Activated T-cell treated with anti-CD3 and anti-CD28 coated beads, Interleukin-2, amount 50 U/mL, for 24 hours (primary cell): ENCODE measurements around the gene METTL26.
A peak's percentile ranks its signal among the peaks of the same experiment; 100 is the strongest.

Source experiments
- DNase-seq: peaks from one replicate; pipeline ENCODE4 v3.0.0-alpha.2; 2020
- H3K27ac Mint-ChIP-seq: 2 replicates; pipeline ENCODE4 v1.8.0; 2020; ENCODE audit warnings: mild to moderate bottlenecking, mixed read lengths
- H3K27me3 Mint-ChIP-seq: 2 replicates; pipeline ENCODE4 v1.8.0; 2020; ENCODE audit warnings: mixed read lengths
- H3K36me3 Mint-ChIP-seq: 2 replicates; pipeline ENCODE4 v1.8.0; 2020; ENCODE audit warnings: low read depth, mixed read lengths
- H3K4me1 Mint-ChIP-seq: 2 replicates; pipeline ENCODE4 v1.8.0; 2020; ENCODE audit warnings: low read depth, mixed read lengths
- H3K4me3 Mint-ChIP-seq: 2 replicates; pipeline ENCODE4 v1.8.0; 2020; ENCODE audit warnings: mild to moderate bottlenecking, moderate library complexity, mixed read lengths
- H3K9me3 Mint-ChIP-seq: 2 replicates; pipeline ENCODE4 v1.8.0; 2020; ENCODE audit warnings: mixed read lengths

The METTL26 gene

GRCh38 chr16:669666-670065 is 33.6 kb upstream of the METTL26 start:
- Mint-ChIP-seq H3K4me3 (peak overlapping the region; percentile 82), H3K27ac (peak overlapping the region; percentile 75), H3K9me3 (no peaks in the 10 kb centered on the region), H3K27me3 (no peaks in the 10 kb centered on the region), H3K4me1 (peaks cover 18% of the 10 kb centered on the region), H3K36me3 (peaks cover 63% of the 10 kb centered on the region)
- DNase-seq = no peak

DNA sequence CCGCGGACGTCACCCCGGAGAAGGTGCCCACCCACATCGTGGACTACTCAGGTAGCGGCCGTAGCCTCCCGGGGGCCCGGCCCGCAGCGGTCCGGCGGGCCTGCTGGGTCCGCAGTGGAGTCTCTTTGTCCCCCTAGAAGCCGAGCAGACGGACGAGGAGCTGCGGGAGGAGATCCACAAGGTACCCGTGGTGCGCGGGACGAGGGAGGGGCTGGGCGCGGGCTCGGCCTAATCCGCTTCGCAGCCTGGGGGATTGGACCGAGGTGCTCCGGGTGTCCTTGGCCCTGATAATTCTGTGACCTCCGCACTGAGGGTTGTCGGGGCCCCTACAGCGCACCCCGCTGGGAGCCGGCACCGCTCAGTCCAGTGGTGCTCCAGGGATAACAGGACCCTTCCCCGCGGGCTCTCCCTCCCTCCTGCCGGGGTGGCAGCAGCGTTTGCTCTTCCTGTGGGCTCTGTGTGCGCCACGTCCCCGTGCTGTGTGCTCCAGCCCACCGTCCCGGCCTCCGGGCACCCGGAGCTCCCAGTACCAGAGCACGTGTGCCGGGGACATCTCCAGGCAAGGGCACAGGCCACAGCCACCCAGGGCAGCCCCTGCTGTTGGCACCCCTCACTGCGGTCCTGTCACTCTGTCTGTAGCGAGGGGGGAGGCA is 32.5 kb upstream of the METTL26 start:
- Mint-ChIP-seq H3K4me1 (peaks cover 18% of the 10 kb centered on the region), H3K9me3 (no peaks in the 10 kb centered on the region), H3K4me3 (peak overlapping the region; percentile 82), H3K36me3 (peaks cover 60% of the 10 kb centered on the region), H3K27ac (peak overlapping the region; percentile 68), H3K27me3 (no peaks in the 10 kb centered on the region)
- DNase-seq = peak; percentile 50

- Mint-ChIP-seq H3K9me3 (no peaks in the 10 kb centered on the region), H3K27me3 (no peaks in the 10 kb centered on the region), H3K27ac (peak within 1 kb of the TSS; percentile 88), H3K4me1 (peaks cover 18% of the 10 kb centered on the region), H3K4me3 (peak within 1 kb of the TSS; percentile 82), H3K36me3 (peaks cover 60% of the 10 kb centered on the region)
- DNase-seq = peak; percentile 97
Observed at GRCh38 chr16:667780-668518, 31.8 kb upstream of the METTL26 start, which contains the start of gene RHOT2. TSS of gene RHOT2 (plus strand) at chr16:668132. CDS start at chr16:668200, 68 bp downstream.

- no peaks in the 10 kb centered on the region for H3K9me3 Mint-ChIP-seq
- H3K4me3 Mint-ChIP-seq = peak overlapping the region; percentile 82
- H3K4me1 Mint-ChIP-seq = peaks cover 18% of the 10 kb centered on the region
- peak overlapping the region; percentile 88 for H3K27ac Mint-ChIP-seq
- DNase-seq = no peak
- no peaks in the 10 kb centered on the region for H3K27me3 Mint-ChIP-seq
- peaks cover 62% of the 10 kb centered on the region for H3K36me3 Mint-ChIP-seq
Observed at GRCh38 chr16:667113-667779, 31.1 kb upstream of the METTL26 start.

- H3K27me3 Mint-ChIP-seq = no peaks in the 10 kb centered on the region
- no peaks in the 10 kb centered on the region for H3K9me3 Mint-ChIP-seq
- no peak overlapping the region for H3K4me3 Mint-ChIP-seq
- H3K27ac Mint-ChIP-seq = no peak overlapping the region
- peaks cover 60% of the 10 kb centered on the region for H3K36me3 Mint-ChIP-seq
- H3K4me1 Mint-ChIP-seq = peaks cover 18% of the 10 kb centered on the region
- no peak for DNase-seq
Observed at GRCh38 chr16:666572-666971, 30.5 kb upstream of the METTL26 start.

DNA sequence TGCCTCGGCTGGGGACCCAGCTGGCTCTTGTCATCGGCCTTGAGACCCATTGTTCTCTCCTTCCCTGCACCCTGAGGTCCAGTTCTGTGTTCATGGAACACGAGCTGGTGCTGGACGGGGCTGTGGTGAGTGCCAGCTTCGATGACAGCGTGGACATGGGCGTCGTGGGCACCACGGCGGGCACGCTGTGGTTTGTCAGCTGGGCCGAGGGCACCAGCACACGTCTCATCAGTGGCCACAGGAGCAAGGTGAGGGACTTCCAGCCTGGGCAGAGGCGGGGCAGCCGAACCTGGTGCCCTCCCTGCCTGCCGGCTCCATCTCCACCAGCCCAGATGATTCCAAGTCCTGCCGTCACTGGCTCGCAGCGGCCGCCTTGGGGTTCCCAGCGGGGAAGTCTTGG is 26.5 kb upstream of the METTL26 start:
- no peak for DNase-seq

GRCh38 chr16:662095-662494 is 26.0 kb upstream of the METTL26 start:
- Mint-ChIP-seq H3K27ac (no peak overlapping the region), H3K36me3 (peaks cover 40% of the 10 kb centered on the region)

More for the DNA sequence above, 26.5 kb upstream of the METTL26 start:
- no peaks in the 10 kb centered on the region for H3K27me3 Mint-ChIP-seq
- peaks cover 13% of the 10 kb centered on the region for H3K4me1 Mint-ChIP-seq
- H3K36me3 Mint-ChIP-seq = peaks cover 44% of the 10 kb centered on the region
- H3K27ac Mint-ChIP-seq = no peak overlapping the region
- no peaks in the 10 kb centered on the region for H3K9me3 Mint-ChIP-seq
- no peak overlapping the region for H3K4me3 Mint-ChIP-seq

DNA sequence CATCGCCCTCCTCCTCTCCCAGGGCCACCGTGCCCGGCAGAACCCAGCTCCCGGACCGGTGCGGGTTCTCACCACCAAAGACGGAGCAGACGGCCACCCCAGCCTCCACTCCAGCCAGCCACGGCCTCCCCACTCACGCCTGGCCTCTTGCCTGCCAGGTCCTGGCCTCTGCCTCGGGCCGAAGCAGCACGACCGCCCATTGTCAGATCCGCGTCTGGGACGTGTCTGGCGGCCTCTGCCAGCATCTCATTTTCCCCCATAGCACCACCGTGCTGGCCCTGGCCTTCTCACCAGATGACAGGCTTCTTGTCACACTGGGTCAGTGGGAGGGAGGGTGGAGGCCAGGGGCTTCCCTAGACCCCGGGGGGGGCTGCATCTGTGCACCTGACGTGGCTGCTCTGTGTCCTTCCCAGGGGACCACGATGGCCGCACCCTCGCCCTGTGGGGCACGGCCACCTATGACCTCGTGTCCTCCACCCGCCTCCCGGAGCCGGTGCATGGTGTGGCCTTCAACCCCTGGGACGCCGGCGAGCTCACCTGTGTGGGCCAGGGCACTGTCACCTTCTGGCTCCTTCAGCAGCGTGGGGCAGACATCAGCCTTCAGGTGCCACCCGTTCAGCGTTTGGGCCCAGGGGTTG is 25.2 kb upstream of the METTL26 start:
- Mint-ChIP-seq H3K27me3 (no peaks in the 10 kb centered on the region), H3K4me3 (peak overlapping the region; percentile 10), H3K9me3 (no peaks in the 10 kb centered on the region), H3K36me3 (peaks cover 39% of the 10 kb centered on the region), H3K4me1 (peaks cover 5% of the 10 kb centered on the region), H3K27ac (peak overlapping the region; percentile 71)
- no peak for DNase-seq

More at GRCh38 chr16:662095-662494, 26.0 kb upstream of the METTL26 start:
- Mint-ChIP-seq H3K9me3 (no peaks in the 10 kb centered on the region), H3K4me1 (peaks cover 8% of the 10 kb centered on the region), H3K27me3 (no peaks in the 10 kb centered on the region), H3K4me3 (no peak overlapping the region)
- DNase-seq = no peak

DNA sequence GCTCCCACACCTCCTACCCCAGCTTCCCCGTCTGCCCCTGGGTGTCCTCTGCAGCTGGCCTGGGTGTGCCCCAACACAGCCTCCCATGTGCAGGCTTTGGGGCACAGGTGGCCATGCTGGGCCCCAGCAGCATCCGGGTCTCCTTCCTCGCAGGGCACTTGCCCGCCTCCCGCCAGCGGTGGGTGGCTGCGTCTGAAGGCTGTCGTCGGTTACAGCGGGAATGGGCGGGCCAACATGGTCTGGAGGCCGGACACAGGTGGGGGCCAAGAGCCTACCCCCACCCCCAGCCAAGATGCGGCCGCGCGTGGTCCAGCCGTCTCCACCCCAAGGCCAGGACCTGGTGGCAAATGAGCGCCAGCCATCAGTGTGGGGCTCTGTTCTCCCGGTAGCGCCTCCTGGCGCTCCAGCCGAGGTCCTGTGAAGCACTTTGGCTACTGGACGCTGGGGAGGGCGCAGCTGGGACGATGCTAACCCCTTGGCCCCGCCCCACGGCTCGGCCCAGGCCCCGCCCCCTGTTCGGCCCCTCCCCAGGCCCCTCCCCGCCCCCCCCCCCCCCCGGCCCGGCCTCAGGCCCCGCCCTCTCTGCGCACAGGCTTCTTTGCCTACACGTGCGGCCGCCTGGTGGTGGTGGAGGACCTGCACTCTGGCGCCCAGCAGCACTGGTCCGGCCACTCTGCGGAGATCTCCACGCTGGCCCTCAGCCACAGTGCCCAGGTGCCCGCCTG is 24.5 kb upstream of the METTL26 start:
- Mint-ChIP-seq H3K36me3 (peaks cover 36% of the 10 kb centered on the region), H3K27me3 (no peaks in the 10 kb centered on the region), H3K4me1 (peaks cover 5% of the 10 kb centered on the region), H3K4me3 (peak overlapping the region; percentile 10), H3K9me3 (no peaks in the 10 kb centered on the region), H3K27ac (peak overlapping the region; percentile 71)
- DNase-seq = peak; percentile 75

DNA sequence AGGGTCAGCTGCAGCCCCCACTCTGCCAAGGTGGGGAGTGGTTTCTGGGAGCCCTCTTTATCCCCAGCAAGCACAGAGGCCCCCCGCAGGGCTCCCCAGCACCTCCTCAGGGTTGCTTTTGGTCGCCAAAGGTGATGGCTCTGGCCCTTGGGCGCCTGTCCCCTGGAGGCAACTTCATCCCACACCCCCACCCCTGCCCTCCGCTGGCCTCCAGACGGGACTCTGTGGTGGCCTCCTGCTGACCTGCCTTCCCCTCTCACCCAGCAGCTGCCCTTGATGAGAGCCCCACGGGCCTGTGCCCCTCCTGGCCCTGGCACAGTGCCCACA is 24.0 kb upstream of the METTL26 start:
- Mint-ChIP-seq H3K4me1 (peaks cover 5% of the 10 kb centered on the region), H3K27me3 (no peaks in the 10 kb centered on the region), H3K9me3 (no peaks in the 10 kb centered on the region), H3K27ac (no peak overlapping the region), H3K36me3 (peaks cover 38% of the 10 kb centered on the region), H3K4me3 (no peak overlapping the region)
- DNase-seq = no peak

GRCh38 chr16:659618-660017 is 23.5 kb upstream of the METTL26 start:
- H3K4me1 Mint-ChIP-seq = peaks cover 5% of the 10 kb centered on the region
- no peak overlapping the region for H3K27ac Mint-ChIP-seq
- H3K27me3 Mint-ChIP-seq = no peaks in the 10 kb centered on the region
- peaks cover 38% of the 10 kb centered on the region for H3K36me3 Mint-ChIP-seq
- no peaks in the 10 kb centered on the region for H3K9me3 Mint-ChIP-seq
- DNase-seq = no peak
- no peak overlapping the region for H3K4me3 Mint-ChIP-seq

GRCh38 chr16:658679-659571 is 22.8 kb upstream of the METTL26 start:
- no peak overlapping the region for H3K27ac Mint-ChIP-seq
- H3K4me3 Mint-ChIP-seq = no peak overlapping the region
- DNase-seq = no peak
- H3K9me3 Mint-ChIP-seq = no peaks in the 10 kb centered on the region
- H3K36me3 Mint-ChIP-seq = peaks cover 38% of the 10 kb centered on the region
- no peaks in the 10 kb centered on the region for H3K27me3 Mint-ChIP-seq
- peaks cover 5% of the 10 kb centered on the region for H3K4me1 Mint-ChIP-seq

- no peak overlapping the region for H3K27ac Mint-ChIP-seq
- no peak for DNase-seq
- no peaks in the 10 kb centered on the region for H3K27me3 Mint-ChIP-seq
- H3K4me3 Mint-ChIP-seq = no peak overlapping the region
- peaks cover 36% of the 10 kb centered on the region for H3K36me3 Mint-ChIP-seq
- peaks cover 5% of the 10 kb centered on the region for H3K4me1 Mint-ChIP-seq
- no peaks in the 10 kb centered on the region for H3K9me3 Mint-ChIP-seq
Observed at GRCh38 chr16:657487-657886, 21.4 kb upstream of the METTL26 start.
